PFSK-1 (cell line): ENCODE data around the gene CEACAM3.

ENCODE experiments used
- POLR2AphosphoS5 ChIP-seq: IDR thresholded peaks from 2 replicates; pipeline ENCODE4 v1.6.1; 2012; ENCODE audit warnings: low read depth, mild to moderate bottlenecking, control low read depth, low read length, moderate library complexity
- REST ChIP-seq, 2 experiments: IDR thresholded peaks; 2 replicates each; pipeline versions ENCODE4 v1.6.1 to v1.8.0; 2011 to 2012; ENCODE audit warnings: low read depth in 2 of 2, low read length in 2 of 2, control low read depth in 1 of 2, inconsistent platforms in 1 of 2, mild to moderate bottlenecking in 1 of 2, moderate library complexity in 1 of 2; ENCODE audit not compliant: insufficient read depth in 1 of 2
- SIN3A ChIP-seq: IDR thresholded peaks from 2 replicates; pipeline ENCODE4 v1.6.1; 2012; ENCODE audit warnings: mild to moderate bottlenecking, low read length, moderate library complexity, borderline replicate concordance; ENCODE audit not compliant: insufficient read depth
- TAF1 ChIP-seq: IDR thresholded peaks from 2 replicates; pipeline ENCODE4 v1.6.1; 2012; ENCODE audit warnings: low read length, control low read depth, borderline replicate concordance; ENCODE audit not compliant: insufficient read depth

DNA sequence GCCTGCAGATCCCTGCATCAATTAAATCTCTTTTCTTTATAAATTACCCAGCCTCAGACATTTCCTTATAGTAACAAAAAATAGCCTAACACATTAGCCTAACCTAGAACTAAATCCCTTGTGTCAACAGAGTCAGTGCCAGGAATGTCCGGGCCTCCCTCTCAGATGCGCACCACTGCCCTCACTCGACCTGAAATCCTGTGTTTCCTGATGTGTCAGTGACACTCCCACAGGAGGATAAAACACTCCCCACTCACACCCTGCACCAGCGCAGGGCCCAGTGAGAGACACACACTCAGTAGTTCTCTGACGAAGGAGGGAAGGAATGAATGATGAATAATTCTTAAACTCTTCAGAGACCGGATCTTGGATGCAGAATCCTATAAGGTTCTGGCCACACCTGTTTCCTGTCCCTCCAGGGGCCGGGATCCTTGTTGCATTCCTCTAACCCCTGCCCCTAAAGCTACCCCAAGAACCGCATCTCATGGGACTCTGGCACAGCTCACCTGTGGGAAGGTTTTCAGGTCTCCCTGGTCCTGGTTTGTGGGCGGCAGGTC, 3.1 kb downstream of the CEACAM3 start:
- TF ChIP-seq POLR2AphosphoS5: no peak
- no peak for TF ChIP-seq SIN3A
- TF ChIP-seq REST (IDR thresholded peaks at IDR 0.05; ENCODE audit: insufficient read depth in 1 of 2, low read depth in 2 of 2, low read length in 2 of 2): no peak
- TF ChIP-seq TAF1: no peak
